Adrenal gland (tissue), 12 donors: Measurements from ENCODE around the gene NDUFA8. TPM values are rescaled to one million over a fixed set of nuclear protein-coding genes. Genes with fewer than 3 reads are reported as not detected.

Experiments used
- DNase-seq, 7 donors: peaks; one replicate each; pipeline ENCODE4 v3.0.0-alpha.2; 2019 to 2020
- H3K27ac ChIP-seq, 5 donors: fragments of 200-600 bp; sonication (generic) in 4 of 5; 1 replicate in 3 of 5; 2 replicates in 2 of 5; pipeline versions ENCODE4 v1.5.1 to v1.8.0; 2016 to 2020; ENCODE audit warnings: mild to moderate bottlenecking in 1 of 5
- H3K27me3 ChIP-seq: fragments of 200-600 bp; 2 replicates; pipeline ENCODE4 v1.8.0; 2021
- H3K36me3 ChIP-seq, 2 donors: fragments of 200-600 bp; replicated peaks in 1 of 2; 1 replicate in 1 of 2; 2 replicates in 1 of 2; pipeline versions ENCODE4 v1.5.1 to v1.8.0; 2018 to 2022
- H3K4me1 ChIP-seq, 2 donors: fragments of 200-600 bp; replicated peaks in 1 of 2; 1 replicate in 1 of 2; 2 replicates in 1 of 2; pipeline versions ENCODE4 v1.5.1 to v1.8.0; 2018 to 2021
- H3K4me3 ChIP-seq, 4 donors: fragments of 200-600 bp; sonication (generic) in 3 of 4; one replicate each; pipeline ENCODE4 v1.5.1; 2016 to 2018
- H3K9me3 ChIP-seq, 3 donors: fragments of 200-600 bp; sonication (generic) in 1 of 3; replicated peaks in 1 of 3; 1 replicate in 2 of 3; 2 replicates in 1 of 3; pipeline versions ENCODE4 v1.5.1 to v1.8.0; 2016 to 2021
- POLR2A ChIP-seq, 2 donors: fragments of 450-650 bp; IDR thresholded peaks; one replicate each; pipeline ENCODE4 v1.6.1; 2017; ENCODE audit warnings: antibody characterized with exemption in 2 of 2, mild to moderate bottlenecking in 2 of 2, moderate library complexity in 1 of 2
- whole genome bisulfite sequencing, 4 donors: extraction: QIAGEN DNeasy Blood & Tissue Kit in 2 of 4; methylation state at CpG; one replicate each; pipeline versions ENCODE4 v1.1.5 to v1.1.7; 2013 to 2017; 5-methylcytosine and 5-hydroxymethylcytosine counted together
- intact Hi-C, 2 donors: fragments of 100-400 bp; cut with DNase I; formaldehyde crosslinking; loops; one replicate each; pipeline versions ENCODE4 v1.14.1 to v1.15.0; 2022 to 2023
- polyA plus RNA-seq, 3 donors: library from polyadenylated mRNA; stranded (reverse); fragments of 200-250 nt in 2 of 3; fragments of 350-450 nt in 1 of 3; fragmentation: Illumina TruSeq in 1 of 3; extraction: RNeasy Lipid Tissue Mini Kit (QIAGEN cat#74804) in 1 of 3; gene quantifications; one replicate each; pipeline ENCODE4 v1.2.3, GENCODE V29; 2013 to 2014
- total RNA-seq, 9 donors: library from RNA; depleted of rRNA in 4 of 9; stranded (reverse); fragments of >200 nt in 4 of 9; fragments of 120-200 nt in 1 of 9; fragmentation: NEBNext Ultra II Directional in 1 of 9; extraction: Animal tissue kit (Norgen Biotek cat#: 25700) in 1 of 9; gene quantifications; one replicate each; pipeline versions ENCODE4 v1.1.0 to v1.2.4, GENCODE V29; 2013 to 2023
- TF ChIP-seq, protein P1 (sequence below), 6 experiments: fragments of 450-650 bp in 4 of 6; fragments of 200-600 bp in 2 of 6; sonication (generic) in 1 of 6; IDR thresholded peaks; 1 replicate in 5 of 6; 2 replicates in 1 of 6; pipeline versions ENCODE4 v1.5.1 to v1.8.0; 2016 to 2021; ENCODE audit warnings: antibody characterized with exemption in 6 of 6, mild to moderate bottlenecking in 2 of 6, moderate library complexity in 1 of 6
- donor health status: healthy with polysubstance abuse.
- donor health status: Bipolar disorder and iron deficiency.
- donor health status: DM: yes; HTN: yes; CAD: no.
- donor health status: DM: no; HTN: no; CAD: no.
- donor health status: DM: no; HTN: no; CAD: no.
- donor health status: DM: yes; HTN: yes; CAD: no.

The NDUFA8 gene
- total and polyA plus RNA-seq, 12 donors = 34.5 to 182 (median 70.8) TPM

DNA sequence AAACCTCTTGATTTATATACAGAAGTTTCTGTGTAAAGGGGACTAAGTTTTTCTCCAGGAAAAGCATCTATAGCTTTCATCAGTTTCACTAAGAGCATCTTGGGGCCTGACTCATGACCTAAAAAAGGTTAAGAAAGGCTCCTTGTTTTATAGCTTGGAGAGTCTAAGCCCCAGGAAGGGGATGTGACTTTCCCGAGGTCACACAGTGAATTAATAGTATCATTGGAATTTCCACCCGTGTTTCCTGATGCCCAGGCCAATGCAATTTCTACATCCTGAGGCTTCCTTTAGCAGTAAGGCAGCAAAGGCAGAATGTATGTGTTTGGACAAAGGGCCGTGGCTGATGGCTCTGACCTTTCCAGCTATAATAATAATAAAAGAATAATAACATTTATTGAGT is 8.8 kb upstream of the NDUFA8 start:
- 47 to 65% (median 57%) methylated on average over 3 of the region's 3 CpGs for WGBS, 4 donors
- no peaks in the 10 kb centered on the region for H3K27me3 ChIP-seq
- no peak overlapping the region for H3K27ac ChIP-seq
- intact Hi-C loops = no loop called here
- no peak for TF ChIP-seq POLR2A (IDR thresholded peaks at IDR 0.05)
- TF ChIP-seq, protein P1, sequence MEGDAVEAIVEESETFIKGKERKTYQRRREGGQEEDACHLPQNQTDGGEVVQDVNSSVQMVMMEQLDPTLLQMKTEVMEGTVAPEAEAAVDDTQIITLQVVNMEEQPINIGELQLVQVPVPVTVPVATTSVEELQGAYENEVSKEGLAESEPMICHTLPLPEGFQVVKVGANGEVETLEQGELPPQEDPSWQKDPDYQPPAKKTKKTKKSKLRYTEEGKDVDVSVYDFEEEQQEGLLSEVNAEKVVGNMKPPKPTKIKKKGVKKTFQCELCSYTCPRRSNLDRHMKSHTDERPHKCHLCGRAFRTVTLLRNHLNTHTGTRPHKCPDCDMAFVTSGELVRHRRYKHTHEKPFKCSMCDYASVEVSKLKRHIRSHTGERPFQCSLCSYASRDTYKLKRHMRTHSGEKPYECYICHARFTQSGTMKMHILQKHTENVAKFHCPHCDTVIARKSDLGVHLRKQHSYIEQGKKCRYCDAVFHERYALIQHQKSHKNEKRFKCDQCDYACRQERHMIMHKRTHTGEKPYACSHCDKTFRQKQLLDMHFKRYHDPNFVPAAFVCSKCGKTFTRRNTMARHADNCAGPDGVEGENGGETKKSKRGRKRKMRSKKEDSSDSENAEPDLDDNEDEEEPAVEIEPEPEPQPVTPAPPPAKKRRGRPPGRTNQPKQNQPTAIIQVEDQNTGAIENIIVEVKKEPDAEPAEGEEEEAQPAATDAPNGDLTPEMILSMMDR (IDR thresholded peaks at IDR 0.05) = no peak
- no peaks in the 10 kb centered on the region for H3K36me3 ChIP-seq
- DNase-seq = no peak
- no peaks in the 10 kb centered on the region for H3K9me3 ChIP-seq
- no peak overlapping the region for H3K4me3 ChIP-seq
- no peaks in the 10 kb centered on the region for H3K4me1 ChIP-seq

DNA sequence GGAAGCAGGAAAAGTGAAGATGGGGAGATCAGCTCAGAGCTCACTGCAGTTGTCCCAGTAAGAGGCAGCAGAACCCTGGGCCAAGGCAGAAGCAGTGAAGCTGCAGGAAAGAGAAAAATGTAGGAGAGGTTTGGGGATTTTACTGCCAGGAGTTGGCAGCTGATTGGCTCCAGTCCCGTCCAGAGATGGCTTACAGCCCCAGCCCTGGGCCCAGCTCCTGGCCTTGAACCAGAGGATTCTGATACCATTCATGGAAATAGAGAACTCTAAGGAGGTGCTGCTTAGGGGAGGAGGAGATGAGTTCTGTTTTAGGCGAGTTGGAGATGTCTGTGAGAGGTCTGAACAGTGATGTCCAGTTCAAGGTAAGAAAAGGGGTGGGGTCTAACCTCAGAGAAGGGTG is 4.7 kb upstream of the NDUFA8 start:
- DNase-seq = peak in 3 of 7 donors; percentile 15 to 35 (median 22)
- TF ChIP-seq POLR2A (IDR thresholded peaks at IDR 0.05) = no peak
- TF ChIP-seq, protein P1 (IDR thresholded peaks at IDR 0.05) = no peak
- Histone ChIP-seq H3K27me3 (no peaks in the 10 kb centered on the region), H3K9me3 (no peaks in the 10 kb centered on the region), H3K4me1 (peaks cover 0 to 4% of the 10 kb centered on the region in 2 donors), H3K27ac (no peak overlapping the region), H3K36me3 (no peaks in the 10 kb centered on the region), H3K4me3 (no peak overlapping the region)
- intact Hi-C loops = no loop called here
- WGBS, 4 donors = 17 to 39% (median 32%) methylated on average over 2 of the region's 2 CpGs

DNA sequence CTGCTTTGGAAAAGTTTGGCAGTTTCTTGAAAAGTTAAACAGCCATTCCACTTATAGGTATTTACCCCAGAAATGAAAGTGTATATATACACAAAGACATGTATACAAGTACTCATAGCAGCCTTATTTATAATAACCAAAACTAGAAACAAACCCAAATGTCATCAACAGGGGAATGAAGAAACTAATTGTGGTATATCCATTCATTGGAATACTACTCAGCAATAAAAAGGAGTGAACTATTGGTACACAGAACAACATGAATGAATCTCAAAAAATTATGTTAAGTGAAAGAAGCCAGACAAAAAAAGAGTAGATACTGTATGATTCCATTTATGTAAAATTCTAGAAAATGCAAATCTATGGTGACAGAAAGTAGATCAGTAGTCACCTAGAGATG is 2.8 kb upstream of the NDUFA8 start:
- intact Hi-C loops = no loop called here
- Histone ChIP-seq H3K4me1 (peaks cover 8 to 21% of the 10 kb centered on the region in 2 donors), H3K4me3 (no peak overlapping the region), H3K27ac (no peak overlapping the region), H3K9me3 (no peaks in the 10 kb centered on the region), H3K27me3 (no peaks in the 10 kb centered on the region), H3K36me3 (no peaks in the 10 kb centered on the region)
- TF ChIP-seq, protein P1 (IDR thresholded peaks at IDR 0.05) = no peak
- TF ChIP-seq POLR2A (IDR thresholded peaks at IDR 0.05) = no peak
- DNase-seq = no peak

DNA sequence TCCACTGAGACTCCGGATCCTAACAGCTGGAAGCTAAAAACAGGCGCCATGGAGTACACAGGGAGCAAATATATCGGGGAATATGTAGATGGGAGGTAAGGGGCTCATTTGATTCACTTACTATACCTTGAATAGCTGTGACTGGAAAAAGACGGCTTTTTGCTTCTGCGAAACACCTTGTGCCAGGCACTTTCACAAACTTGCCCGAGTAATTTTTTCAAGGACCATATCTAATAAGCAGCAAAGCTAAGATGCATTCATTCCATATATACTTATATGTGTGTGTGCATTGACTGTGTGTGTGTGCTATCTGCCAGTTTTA is 307 bp upstream of the NDUFA8 start:
- Histone ChIP-seq H3K27me3 (no peaks in the 10 kb centered on the region), H3K36me3 (no peaks in the 10 kb centered on the region), H3K9me3 (no peaks in the 10 kb centered on the region), H3K4me3 (peak overlapping the region in 1 of 4 donors; percentile 69), H3K4me1 (peaks cover 18 to 43% of the 10 kb centered on the region in 2 donors), H3K27ac (peak overlapping the region in 2 of 5 donors; percentile 71 to 85)
- TF ChIP-seq POLR2A (IDR thresholded peaks at IDR 0.05) = no peak
- TF ChIP-seq, protein P1 (IDR thresholded peaks at IDR 0.05) = no peak
- DNase-seq = no peak
- WGBS, 4 donors = 17 to 22% (median 17%) methylated on average over 6 of the region's 6 CpGs
- intact Hi-C loops = no loop called here
